Sigmoid colon (tissue), 7 donors: ENCODE measurements around the gene AP3B2. TPM values are rescaled to one million over a fixed set of nuclear protein-coding genes. Genes with fewer than 3 reads are reported as not detected.

Source experiments
- DNase-seq: peaks from one replicate; pipeline ENCODE4 v3.0.0-alpha.2; 2019
- H3K27ac ChIP-seq, 4 donors: fragments of 200-600 bp; sonication (generic); one replicate each; pipeline ENCODE4 v1.5.1; 2016 to 2019; ENCODE audit warnings: mild to moderate bottlenecking in 1 of 4
- H3K27me3 ChIP-seq, 3 donors: fragments of 200-600 bp; sonication (generic); one replicate each; pipeline ENCODE4 v1.5.1; 2019; ENCODE audit warnings: mild to moderate bottlenecking in 1 of 3
- H3K36me3 ChIP-seq, 4 donors: fragments of 200-600 bp; sonication (generic); one replicate each; pipeline ENCODE4 v1.5.1; 2016 to 2019
- H3K4me1 ChIP-seq, 4 donors: fragments of 200-600 bp; sonication (generic); one replicate each; pipeline ENCODE4 v1.5.1; 2017 to 2019
- H3K4me3 ChIP-seq, 4 donors: fragments of 200-600 bp; sonication (generic); one replicate each; pipeline ENCODE4 v1.5.1; 2017 to 2019; ENCODE audit warnings: mild to moderate bottlenecking in 2 of 4, moderate library complexity in 1 of 4
- H3K9me3 ChIP-seq, 4 donors: fragments of 200-600 bp in 3 of 4; sonication (generic) in 3 of 4; one replicate each; pipeline versions ENCODE4 v1.5.1 to v1.6.1; 2013 to 2019
- EP300 ChIP-seq, 4 donors: sonication (generic); formaldehyde crosslinking; IDR thresholded peaks; one replicate each; pipeline ENCODE4 v1.6.1; 2017; ENCODE audit warnings: antibody characterized with exemption in 4 of 4
- POLR2A ChIP-seq, 2 donors: fragments of 450-650 bp; IDR thresholded peaks; one replicate each; pipeline ENCODE4 v1.6.1; 2016; ENCODE audit warnings: antibody characterized with exemption in 2 of 2, mild to moderate bottlenecking in 2 of 2, moderate library complexity in 2 of 2
- POLR2AphosphoS5 ChIP-seq, 4 donors: sonication (generic); formaldehyde crosslinking; IDR thresholded peaks; one replicate each; pipeline ENCODE4 v1.6.1; 2017; ENCODE audit warnings: antibody characterized with exemption in 4 of 4
- WGBS, 2 donors: extraction: QIAGEN DNeasy Blood & Tissue Kit; methylation state at CpG; one replicate each; pipeline ENCODE4 v1.1.7; 2013; 5-methylcytosine and 5-hydroxymethylcytosine counted together
- intact Hi-C: fragments of 100-400 bp; cut with DNase I; formaldehyde crosslinking; loops from one replicate; pipeline ENCODE4 v1.15.1; 2023
- polyA plus RNA-seq, 3 donors: library from polyadenylated mRNA; stranded (reverse); fragments of 200-250 nt; gene quantifications; one replicate each; pipeline ENCODE4 v1.2.3, GENCODE V29; 2013
- total RNA-seq, 4 donors: library from RNA; depleted of rRNA; stranded (reverse); fragments of >200 nt; gene quantifications; one replicate each; pipeline ENCODE4 v1.1.0, GENCODE V29; 2016
- TF ChIP-seq, protein P1 (sequence below), 4 experiments: fragments of 450-650 bp in 3 of 4; fragments of 200-600 bp in 1 of 4; IDR thresholded peaks; one replicate each; pipeline ENCODE4 v1.5.1; 2016 to 2019; ENCODE audit warnings: antibody characterized with exemption in 4 of 4, mild to moderate bottlenecking in 3 of 4, moderate library complexity in 2 of 4
- donor health status: healthy with polysubstance abuse.
- donor health status: Bipolar disorder and iron deficiency.
- donor health status: healthy.

The AP3B2 gene
- total and polyA plus RNA-seq, 7 donors: 0.60 to 9.3 (median 1.9) TPM; not detected in 1

DNA sequence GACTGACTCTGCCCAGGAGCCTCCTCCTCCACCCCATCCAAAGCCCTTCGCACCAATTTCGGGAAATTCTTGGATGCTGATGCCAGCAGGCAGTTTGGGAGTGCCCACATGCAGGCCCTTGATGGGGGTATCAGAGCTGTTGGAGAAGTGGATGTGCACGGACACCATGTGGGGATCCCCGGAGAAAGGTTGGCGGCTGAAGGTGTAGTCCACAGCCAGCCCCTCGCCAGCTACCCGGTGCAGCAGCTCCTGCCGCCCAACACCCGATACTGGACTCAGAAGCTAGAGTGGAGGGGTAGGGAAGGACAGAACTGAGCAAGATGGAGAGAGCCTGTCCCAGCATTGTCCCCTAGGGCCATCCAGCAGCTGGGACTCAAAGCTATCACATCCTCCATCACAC, 47.0 kb downstream of the AP3B2 start:
- intact Hi-C loops: no loop called here
- Histone ChIP-seq H3K36me3 (no peaks in the 10 kb centered on the region), H3K4me1 (no peaks in the 10 kb centered on the region), H3K27me3 (no peaks in the 10 kb centered on the region), H3K9me3 (no peaks in the 10 kb centered on the region), H3K27ac (no peak overlapping the region), H3K4me3 (no peak overlapping the region)
- WGBS, 2 donors: 85 to 87% methylated on average over 9 of the region's 9 CpGs
- TF ChIP-seq POLR2A (IDR thresholded peaks at IDR 0.05) (no peak), POLR2AphosphoS5 (IDR thresholded peaks at IDR 0.05) (no peak), EP300 (IDR thresholded peaks at IDR 0.05) (no peak)
- TF ChIP-seq, protein P1, sequence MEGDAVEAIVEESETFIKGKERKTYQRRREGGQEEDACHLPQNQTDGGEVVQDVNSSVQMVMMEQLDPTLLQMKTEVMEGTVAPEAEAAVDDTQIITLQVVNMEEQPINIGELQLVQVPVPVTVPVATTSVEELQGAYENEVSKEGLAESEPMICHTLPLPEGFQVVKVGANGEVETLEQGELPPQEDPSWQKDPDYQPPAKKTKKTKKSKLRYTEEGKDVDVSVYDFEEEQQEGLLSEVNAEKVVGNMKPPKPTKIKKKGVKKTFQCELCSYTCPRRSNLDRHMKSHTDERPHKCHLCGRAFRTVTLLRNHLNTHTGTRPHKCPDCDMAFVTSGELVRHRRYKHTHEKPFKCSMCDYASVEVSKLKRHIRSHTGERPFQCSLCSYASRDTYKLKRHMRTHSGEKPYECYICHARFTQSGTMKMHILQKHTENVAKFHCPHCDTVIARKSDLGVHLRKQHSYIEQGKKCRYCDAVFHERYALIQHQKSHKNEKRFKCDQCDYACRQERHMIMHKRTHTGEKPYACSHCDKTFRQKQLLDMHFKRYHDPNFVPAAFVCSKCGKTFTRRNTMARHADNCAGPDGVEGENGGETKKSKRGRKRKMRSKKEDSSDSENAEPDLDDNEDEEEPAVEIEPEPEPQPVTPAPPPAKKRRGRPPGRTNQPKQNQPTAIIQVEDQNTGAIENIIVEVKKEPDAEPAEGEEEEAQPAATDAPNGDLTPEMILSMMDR (IDR thresholded peaks at IDR 0.05): no peak
- no peak for DNase-seq

- intact Hi-C loops: no loop called here
- Histone ChIP-seq H3K27me3 (no peaks in the 10 kb centered on the region), H3K36me3 (no peaks in the 10 kb centered on the region), H3K4me1 (no peaks in the 10 kb centered on the region), H3K9me3 (no peaks in the 10 kb centered on the region), H3K4me3 (no peak overlapping the region), H3K27ac (no peak overlapping the region)
- WGBS, 2 donors: 49 to 54% methylated on average over 1 of the region's 1 CpG
- TF ChIP-seq POLR2AphosphoS5 (IDR thresholded peaks at IDR 0.05) (no peak), POLR2A (IDR thresholded peaks at IDR 0.05) (no peak), EP300 (IDR thresholded peaks at IDR 0.05) (no peak)
- TF ChIP-seq, protein P1 (IDR thresholded peaks at IDR 0.05): no peak
- DNase-seq: no peak
Measured at GRCh38 chr15:82660378-82660777, 49.3 kb downstream of the AP3B2 start.

DNA sequence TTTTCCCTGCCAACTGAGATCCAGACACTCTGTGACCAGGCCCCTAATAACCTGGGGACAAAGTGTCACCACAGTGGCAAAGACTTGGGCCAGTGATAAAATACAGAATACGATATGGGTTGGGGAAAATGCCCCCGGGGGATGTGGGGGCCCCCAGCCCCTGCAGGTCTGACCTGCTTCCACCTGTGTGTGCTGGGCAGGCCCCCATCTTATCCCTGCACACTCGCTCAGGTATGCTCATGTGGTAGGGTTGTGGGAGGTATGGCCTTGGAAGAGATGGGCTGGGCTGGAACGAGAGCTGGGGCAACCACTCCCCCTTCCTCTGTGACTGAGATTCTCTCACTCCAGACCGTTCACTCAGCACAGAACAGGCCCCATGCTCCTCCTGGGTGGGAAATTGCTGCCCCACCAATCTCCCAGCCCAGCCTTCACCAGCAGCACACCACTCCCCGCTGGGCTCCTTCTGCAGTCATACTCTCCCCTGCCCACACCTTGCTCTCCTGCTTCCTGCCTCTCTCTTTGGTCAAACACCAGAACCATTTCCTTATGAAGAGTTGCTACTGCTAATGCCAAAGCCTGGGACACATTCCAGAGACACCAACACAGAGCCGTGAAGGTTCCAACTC, 52.9 kb downstream of the AP3B2 start:
- H3K27ac ChIP-seq: no peak overlapping the region
- H3K9me3 ChIP-seq: no peaks in the 10 kb centered on the region
- intact Hi-C loops: no loop called here
- no peak for DNase-seq
- no peaks in the 10 kb centered on the region for H3K4me1 ChIP-seq
- TF ChIP-seq POLR2AphosphoS5 (IDR thresholded peaks at IDR 0.05): no peak
- no peaks in the 10 kb centered on the region for H3K27me3 ChIP-seq
- 47 to 67% methylated on average over 7 of the region's 7 CpGs for WGBS, 2 donors
- H3K36me3 ChIP-seq: no peaks in the 10 kb centered on the region
- no peak overlapping the region for H3K4me3 ChIP-seq

DNA sequence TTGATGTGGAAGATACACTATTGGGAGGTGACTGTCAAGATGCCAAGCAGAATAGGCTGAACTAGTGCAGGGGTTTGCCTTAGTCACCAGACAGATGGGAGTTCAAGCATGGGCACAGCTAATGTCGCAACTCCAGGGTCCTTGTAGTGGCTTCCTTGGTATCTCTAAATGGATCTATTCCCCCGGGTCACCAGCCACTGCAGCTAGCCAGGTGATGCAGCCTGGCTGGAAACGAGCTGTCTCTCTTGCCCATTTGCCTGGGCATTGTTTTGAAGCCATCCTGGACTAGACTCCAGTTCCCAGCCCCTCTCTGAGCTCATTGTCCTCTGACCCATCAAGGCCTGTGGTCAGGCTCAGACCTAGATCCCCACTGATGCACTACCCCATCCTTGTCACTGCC, 54.1 kb downstream of the AP3B2 start:
- H3K27ac ChIP-seq: no peak overlapping the region
- H3K27me3 ChIP-seq: no peaks in the 10 kb centered on the region
- H3K4me1 ChIP-seq: no peaks in the 10 kb centered on the region
- no peaks in the 10 kb centered on the region for H3K9me3 ChIP-seq
- H3K4me3 ChIP-seq: no peak overlapping the region
- WGBS, 2 donors: 66 to 76% methylated on average over 3 of the region's 3 CpGs
- H3K36me3 ChIP-seq: no peaks in the 10 kb centered on the region
- intact Hi-C loops: no loop called here
- no peak for DNase-seq
- TF ChIP-seq POLR2A (IDR thresholded peaks at IDR 0.05) (no peak), POLR2AphosphoS5 (IDR thresholded peaks at IDR 0.05) (no peak), EP300 (IDR thresholded peaks at IDR 0.05) (no peak)
- TF ChIP-seq, protein P1 (IDR thresholded peaks at IDR 0.05): no peak

DNA sequence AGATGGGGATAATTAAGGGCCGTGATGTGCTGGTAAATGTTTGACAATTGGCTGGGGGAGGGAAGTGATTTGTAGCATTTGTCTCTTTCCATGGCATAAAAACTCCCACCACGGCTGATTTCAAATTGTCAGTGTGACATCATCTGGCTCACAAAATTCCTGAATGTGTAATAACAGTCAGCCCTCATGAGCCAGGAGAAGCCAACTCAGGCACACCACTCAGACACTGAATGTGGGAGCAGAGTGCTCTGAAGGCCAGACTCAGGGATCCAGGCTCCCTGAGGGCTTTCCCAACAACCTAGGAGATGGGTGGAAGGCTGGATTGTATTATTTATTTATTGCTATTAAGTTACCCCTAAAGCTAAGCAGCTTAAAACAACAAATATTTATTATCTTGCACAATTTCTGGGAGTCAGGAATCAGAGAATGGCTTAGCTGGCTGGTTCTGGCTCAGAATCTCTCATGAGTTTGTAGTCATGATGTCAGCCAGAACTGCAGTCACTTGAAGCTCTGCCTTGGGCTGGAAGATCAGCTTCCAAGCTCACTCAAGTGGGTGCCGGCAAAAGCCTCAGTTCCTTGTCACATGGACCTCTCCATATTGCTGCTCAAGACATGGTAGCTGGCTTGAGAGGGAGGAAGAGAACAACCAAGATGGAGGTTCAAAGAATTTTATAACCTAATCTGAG, 56.0 kb downstream of the AP3B2 start:
- Histone ChIP-seq H3K4me1 (peaks cover 0 to under 1% (median under 1%) of the 10 kb centered on the region in 4 donors), H3K27me3 (no peaks in the 10 kb centered on the region), H3K27ac (no peak overlapping the region), H3K4me3 (no peak overlapping the region), H3K36me3 (no peaks in the 10 kb centered on the region), H3K9me3 (no peaks in the 10 kb centered on the region)
- intact Hi-C loops: no loop called here
- no peak for DNase-seq
- TF ChIP-seq, protein P1 (IDR thresholded peaks at IDR 0.05): no peak
- TF ChIP-seq EP300 (IDR thresholded peaks at IDR 0.05) (no peak), POLR2A (IDR thresholded peaks at IDR 0.05) (no peak), POLR2AphosphoS5 (IDR thresholded peaks at IDR 0.05) (no peak)
- WGBS, 2 donors: 51 to 68% methylated on average over 3 of the region's 3 CpGs
